Neural progenitor cell (in vitro differentiated cells): Measurements from ENCODE around the gene ATAD3B.

Experiments used
- CTCF ChIP-seq: fragments of 200-600 bp; sonication (generic); IDR thresholded peaks from 2 replicates; pipeline ENCODE4 v1.5.1; 2017; ENCODE audit warnings: antibody characterized with exemption, mild to moderate bottlenecking
- EZH2 ChIP-seq: fragments of 200-600 bp; sonication (generic); IDR thresholded peaks from 2 replicates; pipeline ENCODE4 v1.6.1; 2017; ENCODE audit warnings: antibody characterized with exemption, mild to moderate bottlenecking, moderate library complexity

DNA sequence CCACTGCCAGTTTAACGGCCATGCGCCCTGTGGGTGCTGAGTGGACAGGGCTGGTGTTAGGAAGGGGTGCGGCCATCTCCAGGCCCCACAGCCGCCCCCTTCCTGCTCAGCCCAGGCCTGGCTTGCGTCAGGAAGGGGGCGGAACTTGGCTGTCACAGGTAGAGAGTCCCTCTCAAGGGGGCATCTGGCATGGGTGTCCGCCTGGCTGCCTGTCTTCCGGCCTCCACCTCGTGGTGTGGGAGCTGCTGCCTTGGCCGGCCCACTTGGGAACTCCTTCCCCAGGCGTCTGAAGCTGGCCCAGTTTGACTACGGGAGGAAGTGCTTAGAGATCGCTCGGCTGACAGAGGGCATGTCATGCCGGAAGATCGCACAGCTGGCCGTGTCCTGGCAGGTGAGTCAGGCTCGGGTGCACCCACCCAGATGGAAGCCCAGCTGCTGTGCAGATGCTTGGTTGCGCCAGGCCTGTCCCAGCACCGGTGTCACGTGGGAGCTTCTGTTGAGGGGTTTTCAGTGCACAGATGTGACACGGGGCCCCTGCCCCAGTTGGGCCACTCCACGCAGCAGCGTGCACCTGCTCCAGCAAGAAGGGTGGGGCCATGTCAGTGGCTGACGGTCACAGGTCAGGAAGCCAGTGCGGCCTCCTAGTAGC is 9.1 kb upstream of the ATAD3B start:
- no peak for TF ChIP-seq EZH2
- no peak for TF ChIP-seq CTCF
